CD4-positive, CD25-positive, alpha-beta regulatory T cell (primary cell): ENCODE data around the gene OR52B6. TPM values are rescaled to one million over a fixed set of nuclear protein-coding genes. Genes with fewer than 3 reads are reported as not detected.
A peak's percentile ranks its signal among the peaks of the same experiment; 100 is the strongest.
"Not testable (repeated sequence)": the region's sequence is repeated elsewhere in the genome, so short reads cannot be mapped to it uniquely, and the experiment has no call there.

Source experiments
- ATAC-seq, 2 donors: fragments of 150-1000 bp; cut with Tn5 transposase; one replicate each; pipeline ENCODE4 v1.10.0; 2021; ENCODE audit warnings: low read depth in 2 of 2, moderate number of reproducible peaks in 2 of 2, moderate library complexity in 1 of 2
- DNase-seq, 3 donors: peaks; one replicate each; pipeline versions ENCODE4 v3.0.0 to v3.0.0-alpha.2; 2012 to 2022; ENCODE audit warnings: mixed read lengths in 1 of 3
- H3K27ac ChIP-seq: one replicate; pipeline ENCODE4 v1.7.0; 2013; ENCODE audit warnings: mild to moderate bottlenecking, low read length; ENCODE audit not compliant: insufficient read depth, poor library complexity, severe bottlenecking
- H3K27me3 ChIP-seq: one replicate; pipeline ENCODE4 v1.7.0; 2013; ENCODE audit warnings: low read length; ENCODE audit not compliant: control insufficient read depth, insufficient read depth
- H3K36me3 ChIP-seq: one replicate; pipeline ENCODE4 v1.7.0; 2013; ENCODE audit warnings: mild to moderate bottlenecking, low read length, moderate library complexity; ENCODE audit not compliant: control insufficient read depth, insufficient read depth
- H3K4me1 ChIP-seq: 2 replicates; pipeline ENCODE4 v1.7.0; 2013; ENCODE audit warnings: mild to moderate bottlenecking, low read length; ENCODE audit not compliant: insufficient read depth, control insufficient read depth, poor library complexity, severe bottlenecking
- H3K4me3 ChIP-seq: one replicate; pipeline ENCODE4 v1.7.0; 2013; ENCODE audit warnings: low read depth, mild to moderate bottlenecking, low read length, moderate library complexity
- H3K9me3 ChIP-seq, 2 experiments: 1 replicate in 1 of 2; 2 replicates in 1 of 2; pipeline ENCODE4 v1.7.0; 2013; ENCODE audit warnings: low read length in 2 of 2, mild to moderate bottlenecking in 1 of 2, moderate library complexity in 1 of 2; ENCODE audit not compliant: control insufficient read depth in 2 of 2
- H3K27ac Mint-ChIP-seq, 3 donors: one replicate each; pipeline ENCODE4 v1.8.0; 2020 to 2022; ENCODE audit warnings: mild to moderate bottlenecking in 3 of 3, mixed read lengths in 3 of 3, moderate library complexity in 2 of 3
- H3K27me3 Mint-ChIP-seq: one replicate; pipeline ENCODE4 v1.8.0; 2022; ENCODE audit warnings: mild to moderate bottlenecking, mixed read lengths
- H3K36me3 Mint-ChIP-seq: one replicate; pipeline ENCODE4 v1.8.0; 2020; ENCODE audit warnings: mixed read lengths
- H3K4me1 Mint-ChIP-seq, 4 donors: one replicate each; pipeline ENCODE4 v1.8.0; 2020 to 2022; ENCODE audit warnings: mixed read lengths in 4 of 4, mild to moderate bottlenecking in 1 of 4
- H3K4me3 Mint-ChIP-seq, 4 donors: one replicate each; pipeline ENCODE4 v1.8.0; 2020 to 2022; ENCODE audit warnings: mild to moderate bottlenecking in 4 of 4, mixed read lengths in 4 of 4, moderate library complexity in 3 of 4
- H3K9me3 Mint-ChIP-seq, 7 donors: one replicate each; pipeline ENCODE4 v1.8.0; 2020 to 2022; ENCODE audit warnings: mixed read lengths in 7 of 7, mild to moderate bottlenecking in 3 of 7, moderate library complexity in 2 of 7
- polyA plus RNA-seq, 4 donors: library from polyadenylated mRNA; unstranded; fragments of 300-500 nt; fragmentation: Illumina TruSeq; gene quantifications; one replicate each; pipeline ENCODE4 v1.2.3, GENCODE V29; 2021
- total RNA-seq: library from RNA; stranded (reverse); gene quantifications from one replicate; pipeline ENCODE4 v1.2.3, GENCODE V29; 2022

The OR52B6 gene
- total and polyA plus RNA-seq, 5 donors from 2014 or later: not detected

- Mint-ChIP-seq H3K27ac (peak within 1 kb of the TSS in 2 of 3 donors; percentile 64 to 76), H3K4me1 (peaks cover 0 to 8% (median 6%) of the 10 kb centered on the region in 4 donors), H3K9me3 (no peaks in the 10 kb centered on the region), H3K4me3 (peak within 1 kb of the TSS; percentile 50 to 85 (median 84)), H3K27me3 (peaks cover 23% of the 10 kb centered on the region), H3K36me3 (no peaks in the 10 kb centered on the region)
- Histone ChIP-seq H3K4me1 (peaks cover 6% of the 10 kb centered on the region), H3K9me3 (no peaks in the 10 kb centered on the region), H3K4me3 (peak within 1 kb of the TSS; percentile 69), H3K27ac (no peak within 1 kb of the TSS), H3K27me3 (no peaks in the 10 kb centered on the region), H3K36me3 (no peaks in the 10 kb centered on the region)
- DNase-seq (peak in 1 of 3 donors; percentile 11), ATAC-seq (no peak)
These were observed 16.0 kb downstream of the OR52B6 start, which contains the start of gene TRIM6 for GRCh38 chr11:5596607-5597201. TSS of gene TRIM6 (plus strand) at chr11:5596637. CDS start at chr11:5596898, 261 bp downstream.

- Mint-ChIP-seq H3K4me3 (no peak overlapping the region), H3K9me3 (no peaks in the 10 kb centered on the region), H3K36me3 (no peaks in the 10 kb centered on the region), H3K27ac (no peak overlapping the region), H3K27me3 (peaks cover 23% of the 10 kb centered on the region), H3K4me1 (peaks cover 0 to 8% (median 6%) of the 10 kb centered on the region in 4 donors)
- Histone ChIP-seq H3K4me1 (peaks cover 6% of the 10 kb centered on the region), H3K9me3 (no peaks in the 10 kb centered on the region), H3K27me3 (no peaks in the 10 kb centered on the region), H3K4me3 (no peak overlapping the region), H3K36me3 (no peaks in the 10 kb centered on the region), H3K27ac (no peak overlapping the region)
- ATAC-seq (no peak), DNase-seq (no peak)
These were observed 17.3 kb downstream of the OR52B6 start for GRCh38 chr11:5597953-5598352.

DNA sequence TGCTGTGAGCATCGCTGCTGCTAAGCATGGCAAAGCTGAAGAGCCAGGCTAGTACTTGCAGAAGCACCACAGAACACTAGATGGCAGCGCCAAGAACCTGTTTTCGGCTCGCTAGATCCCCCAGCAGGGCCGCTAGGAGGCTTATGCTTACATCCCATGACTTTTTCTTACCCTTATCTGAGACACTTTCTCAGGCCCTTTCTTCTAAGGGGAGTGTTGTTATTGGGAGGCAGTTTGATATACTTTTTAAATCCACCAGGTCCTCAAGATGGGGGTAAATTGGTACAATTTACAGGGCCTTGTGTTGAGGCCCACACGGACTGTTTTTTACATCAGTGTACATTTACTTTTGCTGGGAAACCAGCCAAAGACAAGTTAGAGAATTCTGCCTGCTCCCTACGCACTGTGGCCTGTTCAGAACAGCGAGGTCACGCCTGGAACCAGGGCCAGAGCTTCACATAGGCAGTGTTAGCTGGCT is 19.7 kb downstream of the OR52B6 start:
- Histone ChIP-seq H3K27ac (no peak overlapping the region), H3K36me3 (no peaks in the 10 kb centered on the region), H3K4me1 (peaks cover 6% of the 10 kb centered on the region), H3K9me3 (no peaks in the 10 kb centered on the region), H3K4me3 (no peak overlapping the region), H3K27me3 (no peaks in the 10 kb centered on the region)
- Mint-ChIP-seq H3K27me3 (peaks cover 23% of the 10 kb centered on the region), H3K4me3 (no peak overlapping the region), H3K36me3 (no peaks in the 10 kb centered on the region), H3K9me3 (no peaks in the 10 kb centered on the region), H3K27ac (no peak overlapping the region), H3K4me1 (peaks cover 0 to 7% (median 5%) of the 10 kb centered on the region in 4 donors)
- ATAC-seq (peak; percentile 90 to 92), DNase-seq (peak; percentile 26 to 80 (median 57))

- H3K9me3 Mint-ChIP-seq, H3K27ac ChIP-seq, H3K4me1 ChIP-seq, H3K27ac Mint-ChIP-seq, H3K27me3 ChIP-seq, H3K36me3 Mint-ChIP-seq, H3K36me3 ChIP-seq, ATAC-seq, DNase-seq, H3K4me1 Mint-ChIP-seq, H3K4me3 Mint-ChIP-seq, H3K9me3 ChIP-seq, H3K4me3 ChIP-seq: not testable (repeated sequence)
- peaks cover 10% of the 10 kb centered on the region for H3K27me3 Mint-ChIP-seq
These were observed 22.1 kb downstream of the OR52B6 start for GRCh38 chr11:5602791-5603190.

DNA sequence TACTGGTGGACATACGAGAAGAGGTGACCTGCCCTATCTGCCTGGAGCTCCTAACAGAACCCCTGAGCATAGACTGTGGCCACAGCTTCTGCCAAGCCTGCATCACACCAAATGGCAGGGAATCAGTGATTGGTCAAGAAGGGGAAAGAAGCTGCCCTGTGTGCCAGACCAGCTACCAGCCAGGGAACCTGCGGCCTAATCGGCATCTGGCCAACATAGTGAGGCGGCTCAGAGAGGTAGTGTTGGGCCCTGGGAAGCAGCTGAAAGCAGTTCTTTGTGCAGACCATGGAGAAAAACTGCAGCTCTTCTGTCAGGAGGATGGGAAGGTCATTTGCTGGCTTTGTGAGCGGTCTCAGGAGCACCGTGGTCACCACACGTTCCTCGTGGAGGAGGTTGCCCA is 22.6 kb downstream of the OR52B6 start:
- H3K36me3 Mint-ChIP-seq: no peaks in the 10 kb centered on the region
- no peak overlapping the region for H3K27ac Mint-ChIP-seq
- H3K27me3 Mint-ChIP-seq: peaks cover 6% of the 10 kb centered on the region
- Histone ChIP-seq H3K27ac (no peak overlapping the region), H3K9me3 (no peaks in the 10 kb centered on the region), H3K4me1 (no peaks in the 10 kb centered on the region), H3K36me3 (no peaks in the 10 kb centered on the region), H3K4me3 (no peak overlapping the region), H3K27me3 (no peaks in the 10 kb centered on the region)
- no peaks in the 10 kb centered on the region for H3K4me1 Mint-ChIP-seq
- DNase-seq (no peak), ATAC-seq (no peak)
- no peaks in the 10 kb centered on the region for H3K9me3 Mint-ChIP-seq
- no peak overlapping the region for H3K4me3 Mint-ChIP-seq

- Histone ChIP-seq H3K27ac (no peak overlapping the region), H3K27me3 (no peaks in the 10 kb centered on the region), H3K4me3 (no peak overlapping the region), H3K4me1 (no peaks in the 10 kb centered on the region), H3K9me3 (no peaks in the 10 kb centered on the region), H3K36me3 (no peaks in the 10 kb centered on the region)
- H3K27ac Mint-ChIP-seq: no peak overlapping the region
- DNase-seq: no peak
- no peak for ATAC-seq
- H3K4me1 Mint-ChIP-seq: no peaks in the 10 kb centered on the region
- peaks cover under 1% of the 10 kb centered on the region for H3K27me3 Mint-ChIP-seq
- no peaks in the 10 kb centered on the region for H3K36me3 Mint-ChIP-seq
- H3K4me3 Mint-ChIP-seq: no peak overlapping the region
- no peaks in the 10 kb centered on the region for H3K9me3 Mint-ChIP-seq
These were observed 24.2 kb downstream of the OR52B6 start for GRCh38 chr11:5604896-5605295.

DNA sequence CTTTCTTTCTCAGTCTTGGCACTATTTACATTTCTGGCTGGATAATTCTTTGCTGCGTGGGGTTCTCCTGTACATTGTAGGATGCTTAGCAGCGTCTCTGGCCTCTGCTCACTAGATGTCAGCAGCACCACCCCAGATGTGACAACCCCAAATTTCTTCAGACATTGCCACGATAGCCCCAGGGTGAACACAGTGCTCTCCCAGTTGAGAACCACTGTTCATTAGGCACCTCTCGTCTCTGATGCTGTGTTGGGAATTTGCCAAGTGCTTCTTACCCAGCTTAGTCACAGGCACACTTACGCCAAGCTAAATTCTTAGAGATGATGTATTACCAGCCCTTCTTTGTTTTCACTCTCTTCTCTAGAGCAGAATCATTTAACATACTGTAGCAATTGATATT is 25.2 kb downstream of the OR52B6 start:
- Histone ChIP-seq H3K27ac (no peak overlapping the region), H3K27me3 (no peaks in the 10 kb centered on the region), H3K4me1 (no peaks in the 10 kb centered on the region), H3K4me3 (no peak overlapping the region), H3K9me3 (no peaks in the 10 kb centered on the region), H3K36me3 (no peaks in the 10 kb centered on the region)
- DNase-seq (peak in 1 of 3 donors; percentile 4), ATAC-seq (no peak)
- H3K27me3 Mint-ChIP-seq: peaks cover 7% of the 10 kb centered on the region
- no peaks in the 10 kb centered on the region for H3K9me3 Mint-ChIP-seq
- no peaks in the 10 kb centered on the region for H3K4me1 Mint-ChIP-seq
- no peaks in the 10 kb centered on the region for H3K36me3 Mint-ChIP-seq
- H3K4me3 Mint-ChIP-seq: no peak overlapping the region
- H3K27ac Mint-ChIP-seq: no peak overlapping the region

GRCh38 chr11:5608808-5609207 is 28.1 kb downstream of the OR52B6 start:
- Mint-ChIP-seq H3K27ac (no peak overlapping the region), H3K9me3 (no peaks in the 10 kb centered on the region), H3K4me1 (no peaks in the 10 kb centered on the region), H3K4me3 (no peak overlapping the region), H3K27me3 (peaks cover 7% of the 10 kb centered on the region), H3K36me3 (no peaks in the 10 kb centered on the region)
- H3K36me3 ChIP-seq: no peaks in the 10 kb centered on the region
- DNase-seq (no peak), ATAC-seq (no peak)
- H3K4me3 ChIP-seq: no peak overlapping the region
- no peaks in the 10 kb centered on the region for H3K4me1 ChIP-seq
- no peaks in the 10 kb centered on the region for H3K27me3 ChIP-seq
- no peaks in the 10 kb centered on the region for H3K9me3 ChIP-seq
- no peak overlapping the region for H3K27ac ChIP-seq
